IMR-90 (cell line): ENCODE results near the gene CCT7. TPM values are rescaled to one million over a fixed set of nuclear protein-coding genes. Genes with fewer than 3 reads are reported as not detected.

Source experiments
- ATAC-seq: fragments of 200-7000 bp; cut with Tn5 transposase; 2 replicates; pipeline ENCODE4 v1.9.1; 2020; ENCODE audit warnings: low read depth, mild to moderate bottlenecking, moderate library complexity
- BruUV-seq: library from RNA; stranded (reverse); fragments of 400-500 nt; replicated peaks from 2 replicates; lab custom pipeline; 2021; lab: Mats Ljungman, UMichigan
- CTCF ChIA-PET: fragments of 300-600 bp; formaldehyde crosslinking; extraction: SDS; loops from one replicate; lab custom pipeline; 2021; ENCODE audit warnings: antibody characterized with exemption; lab: Yijun Ruan, JAX
- POLR2A ChIA-PET: fragments of 300-600 bp; sonication (Branson Sonifier 250); formaldehyde crosslinking; loops from one replicate; lab custom pipeline; 2022; ENCODE audit warnings: antibody characterized with exemption; ENCODE audit not compliant: unreplicated experiment; lab: Charles Lee
- DNase-seq: peaks from one replicate; pipeline ENCODE4 v3.0.0; 2013
- H2AFZ ChIP-seq: replicated peaks from 2 replicates; pipeline ENCODE3; 2013; ENCODE audit warnings: low read length, mild to moderate bottlenecking; ENCODE audit not compliant: poor library complexity
- H2AK5ac ChIP-seq: 2 replicates; pipeline ENCODE4 v1.6.1; 2013; ENCODE audit warnings: low read depth, low read length, inconsistent platforms
- H2AK9ac ChIP-seq: replicated peaks from 2 replicates; pipeline ENCODE3; 2013; ENCODE audit warnings: mild to moderate bottlenecking, low read depth, low read length, moderate library complexity; ENCODE audit not compliant: poor library complexity
- H2BK120ac ChIP-seq: 2 replicates; pipeline ENCODE4 v1.6.1; 2013; ENCODE audit warnings: low read depth, low read length, inconsistent platforms
- H2BK15ac ChIP-seq: 3 replicates; pipeline ENCODE4 v1.6.1; 2013; ENCODE audit warnings: low read depth, low read length, inconsistent platforms
- H2BK20ac ChIP-seq: 2 replicates; pipeline ENCODE4 v1.6.1; 2013; ENCODE audit warnings: low read depth, mild to moderate bottlenecking, inconsistent platforms, low read length, moderate library complexity
- H2BK5ac ChIP-seq: 2 replicates; pipeline ENCODE4 v1.6.1; 2013; ENCODE audit warnings: mild to moderate bottlenecking, low read depth, low read length, inconsistent platforms; ENCODE audit not compliant: poor library complexity, severe bottlenecking
- H3K14ac ChIP-seq: replicated peaks from 2 replicates; pipeline ENCODE4 v1.6.1; 2013; ENCODE audit warnings: low read depth, low read length, inconsistent platforms
- H3K18ac ChIP-seq: 2 replicates; pipeline ENCODE4 v1.6.1; 2013; ENCODE audit warnings: low read depth, low read length, control low read depth
- H3K23ac ChIP-seq: 2 replicates; pipeline ENCODE4 v1.6.1; 2013; ENCODE audit warnings: low read depth, low read length, inconsistent platforms
- H3K27ac ChIP-seq: 2 replicates; pipeline ENCODE4 v1.5.1; 2013; ENCODE audit warnings: mild to moderate bottlenecking, control low read depth, low read length; ENCODE audit not compliant: insufficient read depth
- H3K27me3 ChIP-seq: 2 replicates; pipeline ENCODE4 v1.6.1; 2013; ENCODE audit warnings: low read length; ENCODE audit not compliant: control insufficient read depth, insufficient read depth
- H3K36me3 ChIP-seq: 2 replicates; pipeline ENCODE4 v1.6.1; 2013; ENCODE audit warnings: low read length, mixed read lengths; ENCODE audit not compliant: control insufficient read depth, insufficient read depth
- H3K4ac ChIP-seq: 2 replicates; pipeline ENCODE4 v1.6.1; 2013; ENCODE audit warnings: low read depth, low read length, inconsistent platforms
- H3K4me1 ChIP-seq: 2 replicates; pipeline ENCODE4 v1.6.1; 2013; ENCODE audit warnings: low read length, mixed read lengths; ENCODE audit not compliant: control insufficient read depth, insufficient read depth
- H3K4me2 ChIP-seq: 2 replicates; pipeline ENCODE4 v1.6.1; 2013; ENCODE audit warnings: low read depth, mild to moderate bottlenecking, control low read depth, low read length, moderate library complexity
- H3K4me3 ChIP-seq: 2 replicates; pipeline ENCODE4 v1.5.1; 2013; ENCODE audit warnings: low read depth, mild to moderate bottlenecking, control low read depth, low read length, moderate library complexity; ENCODE audit not compliant: insufficient read depth
- H3K56ac ChIP-seq: 2 replicates; pipeline ENCODE4 v1.6.1; 2013; ENCODE audit warnings: low read length, inconsistent platforms; ENCODE audit not compliant: insufficient read depth; ENCODE audit errors: extremely low read depth
- H3K79me1 ChIP-seq, 2 experiments: 2 replicates each; pipeline ENCODE4 v1.6.1; 2013; ENCODE audit warnings: low read length in 2 of 2, inconsistent platforms in 1 of 2, low read depth in 1 of 2
- H3K9ac ChIP-seq: 2 replicates; pipeline ENCODE4 v1.6.1; 2013; ENCODE audit warnings: low read depth, low read length, control low read depth
- H3K9me1 ChIP-seq: 2 replicates; pipeline ENCODE4 v1.6.1; 2013; ENCODE audit warnings: low read length, inconsistent platforms; ENCODE audit not compliant: insufficient read depth
- H3K9me3 ChIP-seq: 2 replicates; pipeline ENCODE4 v1.6.1; 2013; ENCODE audit warnings: low read length; ENCODE audit not compliant: control insufficient read depth, insufficient read depth
- H4K20me1 ChIP-seq: 2 replicates; pipeline ENCODE4 v1.6.1; 2013; ENCODE audit warnings: low read length, inconsistent platforms; ENCODE audit not compliant: insufficient read depth
- H4K5ac ChIP-seq: 2 replicates; pipeline ENCODE4 v1.6.1; 2013; ENCODE audit warnings: mild to moderate bottlenecking, low read depth, low read length, control low read depth
- H4K8ac ChIP-seq, 2 experiments: 2 replicates each; pipeline ENCODE4 v1.6.1; 2013; ENCODE audit warnings: low read depth in 2 of 2, low read length in 2 of 2, control low read depth in 1 of 2, inconsistent platforms in 1 of 2
- H4K91ac ChIP-seq: 2 replicates; pipeline ENCODE4 v1.6.1; 2013; ENCODE audit warnings: low read depth, low read length, inconsistent platforms; ENCODE audit not compliant: insufficient read depth
- BHLHE40 ChIP-seq: fragments of 150-350 bp; IDR thresholded peaks from 2 replicates; pipeline ENCODE4 v1.6.1; 2016; ENCODE audit warnings: mild to moderate bottlenecking, low read depth, low read length
- CEBPB ChIP-seq: IDR thresholded peaks from 2 replicates; pipeline ENCODE4 v1.6.1; 2012; ENCODE audit warnings: low read depth, low read length, improper control_type of control experiment
- CHD1 ChIP-seq: IDR thresholded peaks from 2 replicates; pipeline ENCODE4 v1.6.1; 2012; ENCODE audit warnings: low read depth, low read length, improper control_type of control experiment
- FOS ChIP-seq: fragments of 150-350 bp; IDR thresholded peaks from 2 replicates; pipeline ENCODE4 v1.6.1; 2016; ENCODE audit warnings: low read depth, low read length
- MAFK ChIP-seq: IDR thresholded peaks from 2 replicates; pipeline ENCODE4 v1.6.1; 2012; ENCODE audit warnings: low read depth, low read length, improper control_type of control experiment
- MAZ ChIP-seq: IDR thresholded peaks from 2 replicates; pipeline ENCODE4 v1.6.1; 2012; ENCODE audit warnings: low read depth, mild to moderate bottlenecking, low read length, improper control_type of control experiment, moderate library complexity, borderline replicate concordance
- MXI1 ChIP-seq: IDR thresholded peaks from 2 replicates; pipeline ENCODE4 v1.6.1; 2012; ENCODE audit warnings: low read depth, mild to moderate bottlenecking, low read length, moderate library complexity, borderline replicate concordance
- NFE2L2 ChIP-seq: fragments of 150-350 bp; IDR thresholded peaks from 2 replicates; pipeline ENCODE4 v1.6.1; 2016; ENCODE audit warnings: low read depth, mild to moderate bottlenecking, low read length
- POLR2A ChIP-seq: IDR thresholded peaks from 2 replicates; pipeline ENCODE4 v1.6.1; 2012; ENCODE audit warnings: mild to moderate bottlenecking, low read depth, low read length
- RAD21 ChIP-seq: IDR thresholded peaks from 2 replicates; pipeline ENCODE4 v1.6.1; 2012; ENCODE audit warnings: low read length, improper control_type of control experiment
- RCOR1 ChIP-seq: IDR thresholded peaks from 2 replicates; pipeline ENCODE4 v1.6.1; 2012; ENCODE audit warnings: mild to moderate bottlenecking, low read length, improper control_type of control experiment; ENCODE audit not compliant: insufficient replicate concordance
- RFX5 ChIP-seq: IDR thresholded peaks from 2 replicates; pipeline ENCODE4 v1.8.0; 2012; ENCODE audit warnings: low read depth, mild to moderate bottlenecking, low read length, moderate library complexity
- USF2 ChIP-seq: fragments of 150-350 bp; IDR thresholded peaks from 2 replicates; pipeline ENCODE4 v1.6.1; 2017; ENCODE audit warnings: mild to moderate bottlenecking, antibody characterized with exemption, low read length, low read depth
- WGBS, 2 experiments: methylation state at CpG; one replicate each; pipeline versions ENCODE4 v1.1.5 to v1.1.7; 2013; ENCODE audit warnings: missing lambda C conversion rate in 2 of 2; ENCODE audit not compliant: insufficient read length in 1 of 2; ENCODE audit errors: extremely low coverage in 2 of 2; 5-methylcytosine and 5-hydroxymethylcytosine counted together
- dilution Hi-C: fragments of 300-500 bp; cut with HindIII; formaldehyde crosslinking; loops from one replicate; pipeline ENCODE4 v1.14.3; 2018; ENCODE audit warnings: low sequenced_read_pairs; ENCODE audit not compliant: unreplicated experiment
- in situ Hi-C: fragments of 300-500 bp; cut with MboI; formaldehyde crosslinking; loops from 3 replicates; pipeline ENCODE4 v1.14.3; 2019; ENCODE audit warnings: low sequenced_read_pairs, inconsistent platforms, mixed read lengths
- intact Hi-C: fragments of 100-400 bp; cut with micrococcal nuclease; formaldehyde crosslinking; loops from 2 replicates; pipeline ENCODE4 v1.10.0; 2022
- polyA plus RNA-seq, 3 experiments: library from polyadenylated mRNA; depleted of rRNA; stranded (reverse); fragments of >200 nt; gene quantifications; 2 replicates each; pipeline ENCODE4 v1.2.3, GENCODE V29; 2012; ENCODE audit warnings: low replicate concordance in 1 of 3
- total RNA-seq: library from RNA; depleted of rRNA; stranded (reverse); fragments of >200 nt; gene quantifications from 2 replicates; pipeline ENCODE4 v1.2.3, GENCODE V29; 2012
- TF ChIP-seq, protein P1 (sequence below): fragments of 150-350 bp; IDR thresholded peaks from 2 replicates; pipeline ENCODE4 v1.6.1; 2016; ENCODE audit warnings: low read depth, mild to moderate bottlenecking, low read length, moderate library complexity, borderline replicate concordance

The CCT7 gene
- total and polyA plus RNA-seq, 2 of the 4 experiments (the other 2 are of a cell fraction), result 321 to 575 TPM

- Histone ChIP-seq H2BK120ac (no peak overlapping the region), H3K4ac (no peak overlapping the region), H2BK20ac (no peak overlapping the region), H2BK15ac (no peak overlapping the region), H3K23ac (no peak overlapping the region), H2AFZ (peak overlapping the region; percentile 83), H3K9ac (no peak overlapping the region), H3K9me1 (0 out of 2 replicates have a peak, but pooled peaks cover 5% of the 10 kb centered on the region), H4K8ac (peak overlapping the region in 1 of 2 experiments; percentile 56; a peak in 2 of 4 replicates), H3K27me3 (peaks cover 10% of the 10 kb centered on the region), H2AK9ac (peak overlapping the region; percentile 63), H2AK5ac (peak overlapping the region; percentile 28; the same call in 1 of the 2 replicates), H3K4me1 (peaks cover 6% of the 10 kb centered on the region; the same call in 1 of the 2 replicates), H3K79me1 (peaks cover 13 to 28% of the 10 kb centered on the region in 2 experiments; a peak in 3 of 4 replicates), H3K14ac (no peak overlapping the region), H3K18ac (no peak overlapping the region), H4K20me1 (no peaks in the 10 kb centered on the region), H4K91ac (no peak overlapping the region), H3K56ac (no peak overlapping the region), H3K4me3 (no peak overlapping the region), H3K4me2 (no peak overlapping the region), H3K9me3 (no peaks in the 10 kb centered on the region), H4K5ac (no peak overlapping the region; the same call in 1 of the 2 replicates), H2BK5ac (no peak overlapping the region), H3K27ac (no peak overlapping the region), H3K36me3 (no peaks in the 10 kb centered on the region)
- WGBS, 2 experiments, result 66% methylated on average over 8 of the region's 20 CpGs; no CpG with 5 or more reads in 1 of the 2 experiments
- ChIA-PET POLR2A (no interaction called here), CTCF (interaction anchor here (1.0 to 2.4 kb wide), 7 partner anchors 11 to 319 kb away, joined by 3 to 11 read pairs (median 5); no protein-coding TSS in a partner anchor)
- intact Hi-C loops, result loop anchor here (1.0 to 2.0 kb wide), 2 partner anchors 128 to 320 kb away; no protein-coding TSS in a partner anchor
- peak; percentile 70 for ATAC-seq
- DNase-seq, result peak; percentile 87
- no TSS peak for BruUV-seq
- dilution Hi-C loops, result no loop called here
- in situ Hi-C loops, result no loop called here
- TF ChIP-seq BHLHE40, result no peak
- no peak for TF ChIP-seq FOS
- TF ChIP-seq, protein P1, sequence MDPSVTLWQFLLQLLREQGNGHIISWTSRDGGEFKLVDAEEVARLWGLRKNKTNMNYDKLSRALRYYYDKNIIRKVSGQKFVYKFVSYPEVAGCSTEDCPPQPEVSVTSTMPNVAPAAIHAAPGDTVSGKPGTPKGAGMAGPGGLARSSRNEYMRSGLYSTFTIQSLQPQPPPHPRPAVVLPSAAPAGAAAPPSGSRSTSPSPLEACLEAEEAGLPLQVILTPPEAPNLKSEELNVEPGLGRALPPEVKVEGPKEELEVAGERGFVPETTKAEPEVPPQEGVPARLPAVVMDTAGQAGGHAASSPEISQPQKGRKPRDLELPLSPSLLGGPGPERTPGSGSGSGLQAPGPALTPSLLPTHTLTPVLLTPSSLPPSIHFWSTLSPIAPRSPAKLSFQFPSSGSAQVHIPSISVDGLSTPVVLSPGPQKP, result no peak
- TF ChIP-seq CHD1, result no peak
- TF ChIP-seq RFX5, result no peak
- TF ChIP-seq MAZ, result peak; percentile 88; the same call in 1 of the 2 replicates
- TF ChIP-seq MXI1, result no peak
- TF ChIP-seq USF2, result 0 out of 2 replicates have a peak, but pooled peaks have one; percentile 5
- peak; percentile 61 for TF ChIP-seq RAD21
- TF ChIP-seq NFE2L2, result no peak
- TF ChIP-seq RCOR1, result no peak
- no peak for TF ChIP-seq POLR2A
- TF ChIP-seq CEBPB, result no peak
- TF ChIP-seq MAFK, result no peak
Observed at GRCh38 chr2:73212448-73213176, 21.5 kb upstream of the CCT7 start.
